Rectal smooth muscle tissue (tissue), 1 donor: ENCODE results near the gene CAMTA1.
"Not testable (repeated sequence)": the region's sequence is repeated elsewhere in the genome, so short reads cannot be mapped to it uniquely, and the experiment has no call there.

Experiments used
- H3K27ac ChIP-seq: one replicate; pipeline ENCODE4 v1.7.0; 2013; ENCODE audit warnings: low read depth, low read length, inconsistent platforms
- H3K27me3 ChIP-seq: one replicate; pipeline ENCODE4 v1.7.0; 2013; ENCODE audit warnings: low read length; ENCODE audit not compliant: control insufficient read depth, insufficient read depth
- H3K36me3 ChIP-seq: one replicate; pipeline ENCODE4 v1.7.0; 2013; ENCODE audit warnings: low read length; ENCODE audit not compliant: control insufficient read depth, insufficient read depth
- H3K4me1 ChIP-seq: one replicate; pipeline ENCODE4 v1.7.0; 2013; ENCODE audit warnings: low read length; ENCODE audit not compliant: control insufficient read depth, insufficient read depth
- H3K4me3 ChIP-seq: one replicate; pipeline ENCODE4 v1.7.0; 2013; ENCODE audit warnings: low read length
- H3K9ac ChIP-seq: one replicate; pipeline ENCODE4 v1.7.0; 2013; ENCODE audit warnings: low read length

CAMTA1 gene

DNA sequence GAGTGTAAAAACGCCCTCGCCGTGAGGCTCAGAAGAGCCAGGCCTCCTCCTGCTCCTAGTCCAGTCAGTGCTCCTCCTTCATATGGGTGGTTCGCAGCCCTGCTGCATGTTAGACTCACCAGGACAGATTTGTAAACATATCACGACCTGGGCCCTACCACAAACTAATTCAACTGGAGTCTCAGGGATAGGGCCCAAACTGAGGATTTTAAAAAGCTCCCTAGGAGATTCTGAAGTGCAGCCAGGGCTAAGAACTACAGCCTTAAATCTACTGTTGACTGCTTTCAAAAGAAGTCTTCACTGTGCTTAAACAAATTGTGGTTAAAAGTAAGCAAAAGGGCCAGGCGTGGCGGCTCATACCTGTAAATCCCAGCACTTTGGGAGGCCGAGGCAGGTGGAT lies 57.0 kb downstream of the CAMTA1 start:
- peaks cover 2% of the 10 kb centered on the region for H3K36me3 ChIP-seq
- no peak overlapping the region for H3K27ac ChIP-seq

DNA sequence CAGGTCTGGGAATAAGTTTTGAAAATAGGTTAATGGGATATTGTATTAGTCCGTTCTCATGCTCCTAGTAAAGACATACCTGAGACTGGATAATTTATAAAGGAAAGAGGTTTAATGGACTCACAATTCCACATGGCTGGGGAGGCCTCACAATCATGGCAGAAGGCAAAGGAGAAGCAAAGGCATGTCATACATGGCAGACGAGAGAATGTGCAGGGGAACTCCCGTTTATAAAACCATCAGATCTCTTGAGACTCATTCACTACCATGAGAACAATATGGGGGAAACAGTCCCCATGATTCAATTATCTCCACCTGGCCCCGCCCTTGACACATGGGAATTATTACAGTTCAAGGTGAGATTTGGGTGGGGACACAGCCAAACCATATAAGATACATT lies 60.5 kb downstream of the CAMTA1 start:
- not testable (repeated sequence) for H3K4me3 ChIP-seq, H3K4me1 ChIP-seq, H3K27ac ChIP-seq, H3K9ac ChIP-seq, H3K36me3 ChIP-seq, H3K27me3 ChIP-seq

More for the DNA sequence above, 57.0 kb downstream of the CAMTA1 start:
- Histone ChIP-seq H3K4me1 (no peaks in the 10 kb centered on the region), H3K27me3 (no peaks in the 10 kb centered on the region), H3K4me3 (no peak overlapping the region), H3K9ac (no peak overlapping the region)

DNA sequence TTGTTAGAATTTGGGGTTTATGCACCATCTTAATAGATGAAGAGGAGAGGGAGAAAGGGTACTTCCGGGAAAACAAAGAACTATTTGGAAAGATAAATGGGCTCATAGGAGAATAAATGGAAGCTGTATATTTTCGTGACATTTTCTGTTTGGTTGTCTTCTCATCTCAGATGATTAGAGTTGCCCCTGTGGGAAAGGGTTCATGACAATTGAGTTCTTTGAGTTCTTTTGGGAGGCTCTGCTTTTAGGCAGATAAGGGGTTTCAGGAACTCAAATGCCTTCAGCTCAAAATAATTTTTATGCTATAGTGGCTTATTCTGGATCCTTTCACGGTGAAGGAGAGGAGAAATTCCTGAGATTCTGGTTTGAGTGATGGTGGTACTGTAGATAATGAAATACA lies 63.6 kb downstream of the CAMTA1 start:
- H3K36me3 ChIP-seq: no peaks in the 10 kb centered on the region
- no peak overlapping the region for H3K4me3 ChIP-seq
- no peaks in the 10 kb centered on the region for H3K27me3 ChIP-seq
- no peak overlapping the region for H3K27ac ChIP-seq
- no peaks in the 10 kb centered on the region for H3K4me1 ChIP-seq
- H3K9ac ChIP-seq: no peak overlapping the region

DNA sequence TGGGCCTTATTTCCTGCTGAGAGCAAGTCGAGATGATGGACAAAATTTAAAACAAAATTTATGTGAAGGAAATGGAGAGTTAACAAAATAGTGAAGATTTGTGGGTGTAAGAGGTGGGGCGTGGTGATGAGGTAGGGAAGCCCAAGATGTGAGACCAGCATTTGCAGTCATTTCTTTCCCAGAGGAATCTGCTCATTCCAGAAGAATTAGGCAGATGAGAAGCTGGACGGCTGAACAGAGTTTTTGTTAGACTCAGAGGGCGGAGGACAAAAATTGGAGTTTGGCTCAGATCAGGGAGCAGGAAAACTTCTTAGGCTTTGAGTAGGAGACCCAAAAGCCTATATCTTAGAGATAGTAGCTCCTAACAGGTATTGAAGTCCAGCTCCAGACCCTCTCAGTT lies 65.3 kb downstream of the CAMTA1 start:
- no peaks in the 10 kb centered on the region for H3K4me1 ChIP-seq
- no peak overlapping the region for H3K27ac ChIP-seq
- H3K9ac ChIP-seq: no peak overlapping the region
- H3K4me3 ChIP-seq: no peak overlapping the region
- H3K27me3 ChIP-seq: no peaks in the 10 kb centered on the region
- H3K36me3 ChIP-seq: no peaks in the 10 kb centered on the region

DNA sequence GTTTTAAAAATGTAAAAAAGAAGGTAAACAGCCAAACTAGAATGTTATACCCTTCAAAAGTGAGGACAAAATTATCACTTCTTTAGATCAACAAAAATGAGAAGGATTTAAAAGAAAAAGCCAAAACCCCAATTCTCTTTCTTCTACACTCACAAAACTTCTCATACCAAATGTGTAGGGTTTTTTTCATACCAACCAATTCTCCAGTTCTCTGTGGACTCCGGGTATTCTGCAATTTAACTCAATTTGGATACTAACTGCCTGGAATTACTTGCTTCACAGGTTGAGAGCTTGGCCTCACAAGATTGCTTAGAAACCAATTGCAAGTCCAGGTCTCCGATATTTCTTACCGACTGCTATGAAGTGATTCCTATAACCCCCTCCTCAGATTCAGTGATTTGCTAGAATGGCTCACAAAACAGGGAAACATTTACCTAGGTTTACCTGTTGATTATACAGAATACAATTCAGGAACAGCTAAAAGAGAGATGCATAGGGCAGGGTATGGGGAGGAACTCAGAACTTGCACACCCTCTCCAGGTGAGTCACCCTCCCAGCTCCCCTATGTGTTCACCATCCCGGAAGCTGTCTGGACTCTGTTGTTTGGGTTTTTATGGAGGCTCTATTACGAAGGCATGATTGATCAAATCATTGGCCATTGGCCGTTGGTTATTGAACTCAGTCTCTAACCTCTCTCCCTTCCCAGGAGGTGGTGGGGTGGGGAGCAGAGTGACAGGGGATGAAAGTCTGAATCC lies 67.1 kb downstream of the CAMTA1 start:
- H3K36me3 ChIP-seq: no peaks in the 10 kb centered on the region
- H3K4me3 ChIP-seq: no peak overlapping the region
- no peak overlapping the region for H3K27ac ChIP-seq
- no peaks in the 10 kb centered on the region for H3K27me3 ChIP-seq
- no peak overlapping the region for H3K9ac ChIP-seq
- no peaks in the 10 kb centered on the region for H3K4me1 ChIP-seq

DNA sequence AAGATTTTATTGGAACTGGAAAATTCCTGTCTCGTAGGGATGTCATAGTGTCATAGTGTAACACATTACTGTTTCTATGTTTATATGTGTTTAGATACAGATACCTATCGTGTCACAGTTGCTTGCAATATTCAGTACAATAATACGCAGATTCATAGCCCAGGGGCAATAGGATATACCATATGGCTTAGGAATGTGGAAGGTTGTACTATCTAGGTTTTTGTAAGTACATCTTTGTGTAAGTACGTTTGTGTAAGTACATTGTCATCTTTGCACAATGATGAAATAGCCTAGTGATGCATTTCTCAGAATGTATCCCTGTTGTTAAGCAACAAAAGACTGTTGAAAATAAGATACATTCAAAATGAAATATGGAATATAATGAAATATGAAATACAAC lies 68.9 kb downstream of the CAMTA1 start:
- H3K36me3 ChIP-seq: no peaks in the 10 kb centered on the region
- H3K27me3 ChIP-seq: no peaks in the 10 kb centered on the region
- no peak overlapping the region for H3K9ac ChIP-seq
- no peak overlapping the region for H3K4me3 ChIP-seq
- no peaks in the 10 kb centered on the region for H3K4me1 ChIP-seq
- H3K27ac ChIP-seq: no peak overlapping the region

DNA sequence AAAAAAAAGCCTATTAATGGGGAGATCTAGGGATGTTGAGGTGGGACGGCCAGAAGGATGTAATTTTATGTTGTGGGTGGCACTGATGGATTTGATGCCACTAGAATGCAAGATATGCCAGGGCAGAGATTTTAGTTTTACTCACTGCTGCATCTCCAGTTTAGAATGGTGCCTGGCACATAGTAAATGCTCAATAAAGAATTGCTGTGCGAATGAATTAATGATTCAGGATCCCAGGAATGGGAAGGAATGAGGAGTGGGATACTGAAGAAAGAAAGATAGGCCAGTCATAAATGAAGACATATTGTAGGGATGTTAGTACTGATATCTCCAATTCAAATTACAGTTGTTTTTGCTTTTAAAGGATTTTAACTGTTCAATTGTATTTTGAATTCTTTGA lies 72.6 kb downstream of the CAMTA1 start:
- Histone ChIP-seq H3K4me1 (no peaks in the 10 kb centered on the region), H3K4me3 (no peak overlapping the region), H3K9ac (no peak overlapping the region), H3K36me3 (no peaks in the 10 kb centered on the region), H3K27ac (no peak overlapping the region), H3K27me3 (no peaks in the 10 kb centered on the region)

DNA sequence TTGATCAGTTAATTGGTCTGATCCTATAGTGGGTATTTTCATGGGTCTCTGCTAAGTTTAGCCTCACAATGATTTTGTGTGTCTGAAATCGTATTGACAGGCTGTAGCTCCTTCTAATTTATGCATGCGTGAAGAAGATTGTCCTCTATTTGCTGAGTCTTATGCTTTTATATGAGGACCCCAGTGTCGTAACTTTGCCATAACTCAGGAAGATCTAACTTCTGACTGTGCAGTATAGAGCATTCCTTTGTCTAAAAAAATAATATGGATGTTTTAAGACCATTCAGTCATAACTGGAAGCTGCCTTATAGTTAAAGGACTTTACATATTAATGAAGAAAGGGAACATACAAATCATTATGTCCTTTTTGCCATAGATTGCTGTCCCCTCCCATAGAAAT lies 73.3 kb downstream of the CAMTA1 start:
- Histone ChIP-seq H3K27me3 (no peaks in the 10 kb centered on the region), H3K27ac (no peak overlapping the region), H3K9ac (no peak overlapping the region), H3K4me1 (no peaks in the 10 kb centered on the region), H3K4me3 (no peak overlapping the region), H3K36me3 (no peaks in the 10 kb centered on the region)

DNA sequence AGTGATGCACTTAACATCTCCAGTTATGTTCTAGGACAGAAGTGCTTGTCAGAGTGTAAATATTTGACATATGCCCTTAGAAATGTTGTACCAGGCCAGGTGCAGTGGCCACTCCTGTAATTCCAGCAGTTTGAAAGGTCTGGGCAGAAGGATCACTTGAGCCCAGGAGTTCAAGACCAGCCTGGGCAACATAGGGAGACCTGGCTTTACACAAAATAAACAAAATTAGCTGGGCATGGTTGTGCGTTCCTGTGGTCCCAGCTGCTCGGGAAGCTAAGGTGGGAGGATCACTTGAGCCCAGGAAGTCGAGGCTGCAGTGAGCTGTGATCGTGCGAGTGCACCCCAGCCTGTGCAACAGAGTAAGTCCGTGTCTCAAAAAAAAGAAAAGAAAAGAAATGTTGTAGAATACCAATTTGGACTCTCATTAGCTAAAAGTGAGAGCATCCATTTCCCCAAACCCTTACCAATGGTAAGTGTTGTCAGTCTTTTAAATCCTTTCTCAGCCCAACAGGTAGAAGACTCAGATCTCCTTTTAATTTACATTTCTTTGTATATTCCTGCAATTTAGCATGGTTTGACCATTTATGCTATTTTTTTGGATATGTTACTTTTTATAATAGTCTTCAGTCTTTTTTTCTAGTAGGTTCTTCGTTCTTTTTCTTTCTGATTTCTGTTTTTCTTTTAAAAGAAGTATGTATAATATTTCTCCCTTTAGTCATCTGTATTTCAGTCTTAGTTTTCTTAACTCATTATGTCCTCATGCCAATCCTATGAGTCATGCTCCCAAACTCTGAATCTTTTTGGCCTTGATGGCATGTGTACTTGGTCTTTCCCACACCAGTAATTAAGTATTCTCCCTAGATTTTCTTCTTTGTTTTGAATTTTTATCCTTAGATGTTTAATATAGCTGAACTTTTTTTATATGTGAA lies 74.4 kb downstream of the CAMTA1 start:
- Histone ChIP-seq H3K4me3 (no peak overlapping the region), H3K27ac (no peak overlapping the region), H3K4me1 (no peaks in the 10 kb centered on the region), H3K36me3 (no peaks in the 10 kb centered on the region), H3K9ac (no peak overlapping the region), H3K27me3 (no peaks in the 10 kb centered on the region)

DNA sequence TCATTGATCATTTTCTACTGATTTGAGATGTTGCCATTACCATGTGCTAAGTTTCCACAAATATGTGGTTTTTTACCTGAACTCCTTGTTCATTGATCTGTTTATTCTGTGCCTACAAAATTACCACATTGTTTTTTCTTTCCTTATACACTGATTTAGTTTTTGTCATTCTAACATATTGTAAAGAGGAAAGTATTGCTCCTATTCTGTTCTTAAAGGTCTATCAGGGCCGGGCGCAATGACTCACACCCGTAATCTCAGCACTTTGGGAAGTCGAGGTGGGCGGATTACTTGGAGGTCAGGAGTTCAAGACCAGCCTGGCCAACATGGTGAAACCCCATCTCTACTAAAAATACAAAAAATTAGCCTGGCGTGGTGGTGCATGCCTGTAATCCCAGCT lies 75.1 kb downstream of the CAMTA1 start:
- H3K4me3 ChIP-seq: no peak overlapping the region
- H3K27ac ChIP-seq: no peak overlapping the region

DNA sequence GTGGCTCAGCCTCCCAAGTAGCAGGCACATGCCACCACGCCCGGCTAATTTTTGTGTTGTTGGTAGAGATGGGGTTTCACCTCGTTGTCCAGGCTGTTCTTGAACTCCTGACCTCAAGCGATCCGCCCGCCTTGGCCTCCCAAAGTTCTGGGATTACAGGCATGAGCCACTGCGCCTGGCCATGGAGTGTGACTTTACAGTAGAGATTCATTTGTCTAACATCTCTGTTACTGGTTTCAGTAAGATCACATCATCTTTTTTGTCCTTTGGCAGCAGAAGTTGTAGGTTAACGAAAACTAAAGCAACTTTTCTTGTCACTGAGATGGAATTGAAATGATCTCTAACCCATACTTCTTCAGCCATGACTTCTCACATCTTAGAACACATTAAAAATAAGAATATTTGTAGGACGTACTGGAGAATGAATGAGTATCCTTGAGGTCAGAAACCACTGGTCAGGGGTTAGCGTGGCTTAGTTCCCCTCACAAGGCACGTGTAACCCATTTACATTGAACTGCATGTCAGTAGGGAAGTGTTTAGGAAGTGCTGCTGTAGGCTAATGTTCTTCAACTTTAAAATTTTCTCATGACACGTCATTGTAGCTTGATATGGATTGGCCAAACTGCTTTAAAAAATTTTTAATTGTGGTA lies 75.9 kb downstream of the CAMTA1 start:
- H3K27me3 ChIP-seq: no peaks in the 10 kb centered on the region
- no peak overlapping the region for H3K27ac ChIP-seq
- H3K36me3 ChIP-seq: no peaks in the 10 kb centered on the region
- H3K4me3 ChIP-seq: no peak overlapping the region
- H3K4me1 ChIP-seq: no peaks in the 10 kb centered on the region
- no peak overlapping the region for H3K9ac ChIP-seq

More for the DNA sequence above, 75.1 kb downstream of the CAMTA1 start:
- Histone ChIP-seq H3K4me1 (no peaks in the 10 kb centered on the region), H3K9ac (no peak overlapping the region), H3K36me3 (no peaks in the 10 kb centered on the region), H3K27me3 (no peaks in the 10 kb centered on the region)

DNA sequence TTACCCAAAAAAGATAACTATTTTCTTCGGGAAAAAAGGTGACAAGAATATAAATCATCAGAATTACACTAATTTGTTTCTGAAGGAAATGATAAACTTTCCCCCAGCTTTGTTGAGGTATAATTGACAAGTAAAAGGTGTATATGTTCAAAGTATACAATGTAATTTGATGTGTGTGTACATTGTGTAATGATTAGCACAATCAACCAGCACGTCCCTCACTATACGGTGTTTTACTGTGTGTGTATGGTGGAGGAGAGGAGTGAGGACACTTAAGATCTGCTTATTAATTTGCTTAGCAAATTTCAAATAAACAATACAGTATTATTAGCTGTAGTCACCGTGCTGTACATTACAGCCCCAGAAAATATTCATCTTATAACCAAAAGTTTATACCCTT lies 77.7 kb downstream of the CAMTA1 start:
- no peaks in the 10 kb centered on the region for H3K4me1 ChIP-seq

More for the DNA sequence above, 77.7 kb downstream of the CAMTA1 start:
- H3K36me3 ChIP-seq: no peaks in the 10 kb centered on the region
- no peak overlapping the region for H3K9ac ChIP-seq
- no peaks in the 10 kb centered on the region for H3K27me3 ChIP-seq
- H3K27ac ChIP-seq: no peak overlapping the region
- H3K4me3 ChIP-seq: no peak overlapping the region
